ENCODE data around the gene BNIPL. TPM values are rescaled to one million over a fixed set of nuclear protein-coding genes. Genes with fewer than 3 reads are reported as not detected.
A peak's percentile ranks its signal among the peaks of the same experiment; 100 is the strongest.

The BNIPL gene
- total RNA-seq, 4 donors from 2014 or later: 0.24 to 0.55 TPM; not detected in 2

DNA sequence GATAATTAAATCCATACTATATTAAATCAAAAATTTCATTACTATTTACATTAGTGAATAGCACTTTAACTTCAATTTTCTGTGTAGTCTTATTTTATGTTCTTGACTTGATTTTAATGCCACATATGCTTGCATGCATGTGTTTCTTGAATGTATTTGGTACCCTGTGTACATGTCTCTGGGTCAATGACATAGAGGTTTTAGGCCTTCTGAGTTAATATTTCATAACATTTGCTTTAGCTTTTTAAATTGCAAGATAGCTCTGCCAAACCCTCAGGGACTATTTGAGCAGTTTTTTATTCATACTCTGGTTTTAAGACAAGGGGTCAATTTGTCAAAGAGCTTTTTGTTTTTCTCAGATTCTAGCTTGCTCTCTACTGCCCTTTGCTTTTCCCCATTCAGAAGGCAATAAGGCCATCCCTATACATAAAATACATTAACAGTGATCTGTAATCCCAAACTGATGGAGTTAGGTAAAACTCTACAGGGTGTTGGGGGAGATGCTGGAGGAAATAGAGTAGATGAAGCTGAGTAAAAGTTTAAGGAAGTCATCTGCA is 28.8 kb downstream of the BNIPL start:
- intact Hi-C loops (cut with DNase I; ENCODE audit: low total_unique reads): no loop called here

DNA sequence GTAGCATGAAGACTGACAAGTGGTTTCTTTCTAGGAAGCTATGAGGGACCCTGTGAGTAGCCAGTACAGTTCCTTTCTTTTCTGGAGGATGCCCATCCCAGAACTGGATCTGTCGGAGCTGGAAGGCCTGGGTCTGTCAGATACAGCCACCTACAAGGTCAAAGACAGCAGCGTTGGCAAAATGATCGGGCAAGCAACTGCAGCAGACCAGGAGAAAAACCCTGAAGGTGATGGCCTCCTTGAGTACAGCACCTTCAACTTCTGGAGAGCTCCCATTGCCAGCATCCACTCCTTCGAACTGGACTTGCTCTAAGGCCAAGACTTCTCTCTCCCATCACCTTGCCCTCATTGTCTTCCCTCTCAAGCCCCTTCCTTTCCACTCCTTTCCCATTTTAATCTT is 30.8 kb downstream of the BNIPL start:
- TF ChIP-seq, protein P1, sequence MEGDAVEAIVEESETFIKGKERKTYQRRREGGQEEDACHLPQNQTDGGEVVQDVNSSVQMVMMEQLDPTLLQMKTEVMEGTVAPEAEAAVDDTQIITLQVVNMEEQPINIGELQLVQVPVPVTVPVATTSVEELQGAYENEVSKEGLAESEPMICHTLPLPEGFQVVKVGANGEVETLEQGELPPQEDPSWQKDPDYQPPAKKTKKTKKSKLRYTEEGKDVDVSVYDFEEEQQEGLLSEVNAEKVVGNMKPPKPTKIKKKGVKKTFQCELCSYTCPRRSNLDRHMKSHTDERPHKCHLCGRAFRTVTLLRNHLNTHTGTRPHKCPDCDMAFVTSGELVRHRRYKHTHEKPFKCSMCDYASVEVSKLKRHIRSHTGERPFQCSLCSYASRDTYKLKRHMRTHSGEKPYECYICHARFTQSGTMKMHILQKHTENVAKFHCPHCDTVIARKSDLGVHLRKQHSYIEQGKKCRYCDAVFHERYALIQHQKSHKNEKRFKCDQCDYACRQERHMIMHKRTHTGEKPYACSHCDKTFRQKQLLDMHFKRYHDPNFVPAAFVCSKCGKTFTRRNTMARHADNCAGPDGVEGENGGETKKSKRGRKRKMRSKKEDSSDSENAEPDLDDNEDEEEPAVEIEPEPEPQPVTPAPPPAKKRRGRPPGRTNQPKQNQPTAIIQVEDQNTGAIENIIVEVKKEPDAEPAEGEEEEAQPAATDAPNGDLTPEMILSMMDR (IDR thresholded peaks at IDR 0.05): no peak
- no peak for TF ChIP-seq POLR2A (IDR thresholded peaks at IDR 0.05)
- intact Hi-C loops (cut with DNase I; ENCODE audit: low total_unique reads): no loop called here
- peak in 1 of 2 donors; percentile 5 for DNase-seq
- Histone ChIP-seq H3K4me3 (no peak overlapping the region), H3K36me3 (no peaks in the 10 kb centered on the region), H3K4me1 (no peaks in the 10 kb centered on the region), H3K27ac (no peak overlapping the region), H3K9me3 (no peaks in the 10 kb centered on the region), H3K27me3 (no peaks in the 10 kb centered on the region)

More for the DNA sequence above, 28.8 kb downstream of the BNIPL start:
- no peaks in the 10 kb centered on the region for H3K36me3 ChIP-seq
- no peak overlapping the region for H3K27ac ChIP-seq
- H3K4me3 ChIP-seq: no peak overlapping the region
- H3K9me3 ChIP-seq: no peaks in the 10 kb centered on the region
- no peaks in the 10 kb centered on the region for H3K4me1 ChIP-seq
- no peaks in the 10 kb centered on the region for H3K27me3 ChIP-seq
- no peak for DNase-seq
- TF ChIP-seq, protein P1 (IDR thresholded peaks at IDR 0.05): no peak
- no peak for TF ChIP-seq POLR2A (IDR thresholded peaks at IDR 0.05)

DNA sequence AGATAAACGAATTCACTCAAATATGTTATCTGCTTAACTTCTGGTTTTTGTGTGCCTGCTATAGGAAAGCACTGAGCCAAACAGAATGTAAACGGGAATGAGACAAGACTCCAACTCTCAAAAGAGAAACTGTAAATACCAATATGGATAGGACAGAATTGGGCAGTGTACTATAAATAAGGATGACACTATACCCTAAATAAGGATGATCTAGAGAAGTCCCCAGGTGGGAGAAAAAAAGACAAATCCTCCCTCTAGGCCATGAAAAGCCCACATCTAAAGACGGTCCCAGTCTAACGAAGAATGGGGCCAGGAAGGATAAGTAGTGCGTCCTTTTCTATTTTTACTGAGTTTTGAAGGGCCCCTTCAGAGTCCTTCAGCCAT is 32.7 kb downstream of the BNIPL start:
- H3K27ac ChIP-seq: peak overlapping the region; percentile 99 to 100
- H3K4me3 ChIP-seq: no peak overlapping the region
- no peaks in the 10 kb centered on the region for H3K4me1 ChIP-seq
- H3K9me3 ChIP-seq: no peaks in the 10 kb centered on the region
- TF ChIP-seq, protein P1 (IDR thresholded peaks at IDR 0.05): no peak
- TF ChIP-seq POLR2A (IDR thresholded peaks at IDR 0.05): no peak
- intact Hi-C loops (cut with DNase I; ENCODE audit: low total_unique reads): no loop called here
- DNase-seq: no peak
- H3K27me3 ChIP-seq: no peaks in the 10 kb centered on the region
- H3K36me3 ChIP-seq: no peaks in the 10 kb centered on the region

DNA sequence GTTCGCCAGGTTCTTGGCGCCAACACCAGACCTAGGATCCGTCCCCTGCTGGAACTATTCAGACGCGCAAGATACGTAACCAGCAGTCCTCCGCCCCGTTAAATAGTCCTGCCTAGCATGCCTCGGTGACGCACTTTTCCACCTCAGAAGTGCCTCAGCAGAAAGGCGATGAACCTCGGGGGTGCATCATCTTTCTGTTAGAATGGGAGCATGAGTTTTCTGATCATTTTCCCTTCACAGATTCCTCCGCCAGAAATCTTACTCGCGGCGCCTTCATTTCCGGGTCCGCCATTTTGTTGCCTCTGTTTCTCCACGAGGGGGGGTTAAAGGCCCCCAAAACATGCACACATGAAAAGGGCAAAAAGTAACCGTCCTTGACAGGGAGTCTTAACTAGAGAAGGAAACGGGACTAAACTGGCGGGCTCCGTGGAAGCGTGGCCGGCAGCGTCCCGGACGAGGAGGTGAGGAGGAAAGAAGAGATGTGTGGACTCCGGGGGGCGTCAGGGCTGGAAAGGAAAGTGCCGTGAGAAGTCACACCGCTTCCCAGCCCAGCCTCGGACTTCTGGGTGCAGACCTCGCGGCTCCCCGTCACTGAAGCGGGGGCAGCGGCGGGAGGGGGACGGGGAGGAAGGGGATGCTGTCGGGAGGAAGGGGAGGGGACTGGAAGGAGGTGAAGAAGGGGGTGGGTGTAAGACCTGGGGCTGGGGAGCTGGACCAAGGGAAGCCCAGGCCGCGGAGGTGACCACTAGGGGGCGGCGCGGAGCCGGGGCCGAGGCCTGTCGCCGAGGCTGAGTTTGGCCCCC is 34.3 kb downstream of the BNIPL start, which contains the start of gene GABPB2:
GABPB2 (plus strand) TSS at position 288 of the 803 bp plus-strand sequence. CDS start 17,429 bp downstream, outside the sequence.
- Histone ChIP-seq H3K27ac (peak within 1 kb of the TSS; percentile 99 to 100), H3K4me1 (no peaks in the 10 kb centered on the region), H3K4me3 (peak within 1 kb of the TSS; percentile 70 to 98), H3K36me3 (no peaks in the 10 kb centered on the region), H3K27me3 (no peaks in the 10 kb centered on the region), H3K9me3 (no peaks in the 10 kb centered on the region)
- TF ChIP-seq POLR2A (IDR thresholded peaks at IDR 0.05): peak in 1 of 2 donors; percentile 66
- TF ChIP-seq, protein P1 (IDR thresholded peaks at IDR 0.05): peak; percentile 81 to 91 (median 87)
- DNase-seq: peak; percentile 95 to 96
- intact Hi-C loops (cut with DNase I; ENCODE audit: low total_unique reads): no loop called here

DNA sequence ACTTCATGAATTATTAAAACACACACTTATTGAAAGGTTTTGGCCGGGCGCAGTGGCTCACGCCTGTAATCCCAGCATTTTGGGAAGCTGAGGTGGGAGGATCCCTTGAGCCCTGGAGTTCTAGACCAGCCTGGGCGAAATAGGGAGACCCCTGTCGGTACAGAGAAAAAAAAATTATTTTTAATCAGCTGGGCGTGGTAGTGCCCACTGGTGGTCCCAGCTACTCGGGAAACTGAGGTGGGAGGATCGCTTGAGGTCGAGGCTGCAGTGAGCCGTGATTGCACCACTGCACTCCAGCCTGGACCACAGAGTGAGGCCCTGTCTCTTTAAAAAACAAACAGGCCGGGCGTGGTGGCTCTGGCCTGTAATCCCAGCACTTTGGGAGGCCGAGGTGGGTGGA is 35.8 kb downstream of the BNIPL start:
- Histone ChIP-seq H3K27ac (peak overlapping the region in 1 of 2 donors; percentile 99), H3K36me3 (no peaks in the 10 kb centered on the region), H3K4me3 (no peak overlapping the region), H3K27me3 (no peaks in the 10 kb centered on the region), H3K4me1 (no peaks in the 10 kb centered on the region), H3K9me3 (no peaks in the 10 kb centered on the region)
- no peak for DNase-seq
- no peak for TF ChIP-seq POLR2A (IDR thresholded peaks at IDR 0.05)
- TF ChIP-seq, protein P1 (IDR thresholded peaks at IDR 0.05): no peak
- intact Hi-C loops (cut with DNase I; ENCODE audit: low total_unique reads): no loop called here
